HUES6 (cell line): ENCODE measurements around the gene GRK2.
"Not testable (repeated sequence)": the region's sequence is repeated elsewhere in the genome, so short reads cannot be mapped to it uniquely, and the experiment has no call there.

Source experiments
- H3K27ac ChIP-seq: 2 replicates; pipeline ENCODE4 v1.7.0; 2013; ENCODE audit warnings: low read depth, mild to moderate bottlenecking, low read length, inconsistent platforms
- H3K27me3 ChIP-seq: 2 replicates; pipeline ENCODE4 v1.6.1; 2013; ENCODE audit warnings: low read length; ENCODE audit not compliant: control insufficient read depth, insufficient read depth
- H3K36me3 ChIP-seq: 2 replicates; pipeline ENCODE4 v1.6.1; 2013; ENCODE audit warnings: low read length; ENCODE audit not compliant: control insufficient read depth, insufficient read depth
- H3K4me1 ChIP-seq: 2 replicates; pipeline ENCODE4 v1.6.1; 2013; ENCODE audit warnings: low read length; ENCODE audit not compliant: control insufficient read depth, insufficient read depth
- H3K4me3 ChIP-seq: 2 replicates; pipeline ENCODE4 v1.5.1; 2013; ENCODE audit warnings: low read depth, low read length
- H3K9ac ChIP-seq: one replicate; pipeline ENCODE4 v1.6.1; 2013; ENCODE audit warnings: mild to moderate bottlenecking, low read length
- H3K9me3 ChIP-seq: 2 replicates; pipeline ENCODE4 v1.6.1; 2013; ENCODE audit warnings: low read depth, low read length; ENCODE audit not compliant: control insufficient read depth, insufficient read depth

The GRK2 gene

GRCh38 chr11:67255864-67256263 is 10.4 kb upstream of the GRK2 start:
- H3K4me1 ChIP-seq, result no peaks in the 10 kb centered on the region
- peaks cover 64% of the 10 kb centered on the region for H3K36me3 ChIP-seq
- no peak overlapping the region for H3K9ac ChIP-seq

GRCh38 chr11:67256477-67257135 is 9.7 kb upstream of the GRK2 start:
- Histone ChIP-seq H3K4me3 (no peak overlapping the region), H3K27ac (no peak overlapping the region), H3K9ac (no peak overlapping the region), H3K9me3 (no peaks in the 10 kb centered on the region), H3K27me3 (no peaks in the 10 kb centered on the region), H3K4me1 (0 out of 2 replicates have a peak, but pooled peaks cover 3% of the 10 kb centered on the region), H3K36me3 (peaks cover 57% of the 10 kb centered on the region)

More at GRCh38 chr11:67255864-67256263, 10.4 kb upstream of the GRK2 start:
- no peaks in the 10 kb centered on the region for H3K27me3 ChIP-seq
- no peaks in the 10 kb centered on the region for H3K9me3 ChIP-seq
- H3K27ac ChIP-seq, result no peak overlapping the region
- no peak overlapping the region for H3K4me3 ChIP-seq

- no peaks in the 10 kb centered on the region for H3K9me3 ChIP-seq
- no peak overlapping the region for H3K9ac ChIP-seq
- H3K4me3 ChIP-seq, result no peak overlapping the region
- no peak overlapping the region for H3K27ac ChIP-seq
- peaks cover 16% of the 10 kb centered on the region for H3K4me1 ChIP-seq
- H3K27me3 ChIP-seq, result peaks cover 20% of the 10 kb centered on the region; the same call in 1 of the 2 replicates
- peaks cover 19% of the 10 kb centered on the region for H3K36me3 ChIP-seq
These were observed 5.9 kb upstream of the GRK2 start for GRCh38 chr11:67260406-67260805.

- H3K27ac ChIP-seq, H3K9ac ChIP-seq, H3K9me3 ChIP-seq: not testable (repeated sequence)
- peak overlapping the region; percentile 54 for H3K4me3 ChIP-seq
- peaks cover 12% of the 10 kb centered on the region for H3K36me3 ChIP-seq
- H3K27me3 ChIP-seq, result peaks cover 26% of the 10 kb centered on the region
- H3K4me1 ChIP-seq, result peaks cover 16% of the 10 kb centered on the region
These were observed 5.2 kb upstream of the GRK2 start for GRCh38 chr11:67260885-67261639.

GRCh38 chr11:67261640-67261945 is 4.7 kb upstream of the GRK2 start:
- no peaks in the 10 kb centered on the region for H3K9me3 ChIP-seq
- H3K27me3 ChIP-seq, result peaks cover 26% of the 10 kb centered on the region
- H3K9ac ChIP-seq, result no peak overlapping the region
- H3K27ac ChIP-seq, result no peak overlapping the region
- peak overlapping the region; percentile 54 for H3K4me3 ChIP-seq
- H3K4me1 ChIP-seq, result peaks cover 16% of the 10 kb centered on the region
- peaks cover 7% of the 10 kb centered on the region for H3K36me3 ChIP-seq

GRCh38 chr11:67261946-67262681 is 4.2 kb upstream of the GRK2 start:
- peaks cover 26% of the 10 kb centered on the region for H3K27me3 ChIP-seq
- H3K27ac ChIP-seq, result no peak overlapping the region
- H3K36me3 ChIP-seq, result peaks cover 2% of the 10 kb centered on the region; the same call in 1 of the 2 replicates
- no peak overlapping the region for H3K9ac ChIP-seq
- H3K4me1 ChIP-seq, result peaks cover 16% of the 10 kb centered on the region
- H3K4me3 ChIP-seq, result peak overlapping the region; percentile 54
- H3K9me3 ChIP-seq, result no peaks in the 10 kb centered on the region

DNA sequence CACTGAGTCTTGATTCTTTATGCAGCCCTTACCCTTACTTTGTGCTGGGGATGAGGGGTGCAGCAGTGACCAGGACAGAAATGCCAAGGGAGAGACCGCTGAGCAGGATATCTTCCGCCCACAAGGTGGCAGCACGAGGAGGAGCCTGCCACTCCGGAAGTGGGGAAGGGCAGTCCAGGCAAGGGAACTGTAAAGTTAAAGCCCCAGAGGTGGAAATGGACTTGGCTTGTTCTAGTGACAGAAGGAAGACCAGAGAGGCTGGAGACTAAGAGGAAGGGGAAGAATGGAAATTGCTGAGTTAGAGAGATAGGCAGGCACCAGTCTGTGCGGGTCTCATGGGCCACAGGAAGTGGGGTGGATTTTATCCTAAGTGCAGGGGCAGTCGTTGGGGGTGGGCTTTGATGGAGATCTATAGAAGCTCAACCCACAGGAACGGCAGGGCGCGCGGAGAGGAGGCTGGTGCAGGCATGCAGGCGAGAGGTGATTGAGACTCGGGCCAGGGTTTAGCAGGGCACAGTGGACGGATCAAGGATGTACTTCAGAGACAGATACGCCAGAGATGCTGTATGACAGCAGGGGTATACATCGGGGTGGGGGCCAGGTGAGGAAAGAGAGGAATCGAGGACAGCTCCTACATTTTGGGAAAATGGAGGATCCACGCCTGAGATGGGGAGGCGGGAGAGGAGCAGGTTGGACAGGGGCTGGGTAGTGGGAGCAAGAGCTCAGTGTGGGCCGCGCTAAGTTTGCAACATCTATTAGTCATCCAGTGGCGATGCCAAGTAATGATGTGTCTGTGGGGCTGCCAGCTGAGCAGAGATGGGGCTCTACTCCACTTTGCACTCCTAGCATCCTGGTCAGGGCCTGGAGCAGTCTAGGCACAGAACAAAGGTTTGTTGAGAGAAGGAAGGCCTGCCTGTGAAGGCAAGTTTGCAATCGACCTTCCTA is 3.3 kb upstream of the GRK2 start:
- no peaks in the 10 kb centered on the region for H3K9me3 ChIP-seq
- peaks cover 25% of the 10 kb centered on the region for H3K4me1 ChIP-seq
- no peak overlapping the region for H3K27ac ChIP-seq
- no peaks in the 10 kb centered on the region for H3K36me3 ChIP-seq
- H3K9ac ChIP-seq, result no peak overlapping the region
- H3K4me3 ChIP-seq, result no peak overlapping the region
- peaks cover 26% of the 10 kb centered on the region for H3K27me3 ChIP-seq

DNA sequence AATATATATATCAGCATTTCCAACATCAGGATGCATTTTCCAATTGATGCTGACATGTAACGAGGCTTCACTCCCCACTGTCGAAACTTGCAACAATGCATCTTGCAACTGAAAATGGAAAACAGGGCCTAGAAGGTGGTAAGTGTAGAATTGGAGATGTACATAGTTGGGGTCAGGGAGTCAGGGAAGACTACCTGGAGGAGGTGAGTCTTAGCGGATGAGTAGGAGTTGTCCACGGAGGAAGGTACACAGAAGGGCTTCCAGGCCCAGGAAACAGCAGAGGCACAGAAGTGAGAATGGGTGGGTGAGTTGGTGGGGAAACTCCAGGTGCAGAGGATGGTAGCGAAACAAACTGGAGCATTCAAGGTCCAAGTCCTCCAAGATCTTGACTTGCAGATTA is 2.0 kb upstream of the GRK2 start:
- Histone ChIP-seq H3K4me1 (peaks cover 30% of the 10 kb centered on the region), H3K4me3 (no peak overlapping the region), H3K9me3 (no peaks in the 10 kb centered on the region), H3K27ac (no peak overlapping the region), H3K9ac (no peak overlapping the region), H3K27me3 (peaks cover 26% of the 10 kb centered on the region), H3K36me3 (peaks cover 8% of the 10 kb centered on the region)

- no peak overlapping the region for H3K9ac ChIP-seq
- H3K27me3 ChIP-seq, result peaks cover 26% of the 10 kb centered on the region
- peaks cover 10% of the 10 kb centered on the region for H3K36me3 ChIP-seq
- H3K27ac ChIP-seq, result no peak overlapping the region
- H3K4me3 ChIP-seq, result no peak overlapping the region
- peaks cover 38% of the 10 kb centered on the region for H3K4me1 ChIP-seq
- no peaks in the 10 kb centered on the region for H3K9me3 ChIP-seq
These were observed 1.2 kb upstream of the GRK2 start for GRCh38 chr11:67264877-67265632.
